Caco-2 (cell line): ENCODE results near the gene BIRC3. TPM values are rescaled to one million over a fixed set of nuclear protein-coding genes. Genes with fewer than 3 reads are reported as not detected.
A peak's percentile ranks its signal among the peaks of the same experiment; 100 is the strongest.

Experiments
- BruUV-seq: library from RNA; stranded (reverse); fragments of 400-500 nt; replicated peaks from 2 replicates; lab custom pipeline; 2021; lab: Mats Ljungman, UMichigan
- CTCF ChIA-PET: fragments of 300-600 bp; sonication (Branson Sonifier 250); formaldehyde crosslinking; loops from one replicate; lab custom pipeline; 2022; ENCODE audit warnings: antibody characterized with exemption; lab: Charles Lee
- POLR2A ChIA-PET: fragments of 300-600 bp; sonication (Branson Sonifier 250); formaldehyde crosslinking; loops from one replicate; lab custom pipeline; 2022; ENCODE audit warnings: antibody characterized with exemption; lab: Charles Lee
- DNase-seq, 2 experiments: peaks; one replicate each; pipeline versions ENCODE4 v3.0.0 to v3.0.0-alpha.2; 2020 to 2022
- H3K27me3 ChIP-seq: replicated peaks from 2 replicates; pipeline ENCODE4 v1.6.0; 2011; ENCODE audit warnings: low read length; ENCODE audit not compliant: control insufficient read depth, insufficient read depth
- H3K36me3 ChIP-seq: 2 replicates; pipeline ENCODE4 v1.5.1; 2011; ENCODE audit warnings: low read length; ENCODE audit not compliant: control insufficient read depth, insufficient read depth
- H3K4me1 ChIP-seq: fragments of 250-450 bp; sonication (Bioruptor Pico); 2 replicates; pipeline ENCODE4 v1.5.1; 2020; ENCODE audit warnings: mild to moderate bottlenecking
- H3K4me3 ChIP-seq: 2 replicates; pipeline ENCODE4 v1.5.1; 2011; ENCODE audit warnings: low read depth, mild to moderate bottlenecking, control low read depth, low read length
- H3K9me3 ChIP-seq: fragments of 250-450 bp; sonication (Bioruptor Pico); 2 replicates; pipeline ENCODE4 v1.5.1; 2020; ENCODE audit warnings: mild to moderate bottlenecking, moderate library complexity
- H3K27ac Mint-ChIP-seq: one replicate; pipeline ENCODE4 v1.8.0; 2022; ENCODE audit warnings: mixed read lengths; ENCODE audit not compliant: unreplicated experiment
- H3K27me3 Mint-ChIP-seq: one replicate; pipeline ENCODE4 v1.8.0; 2022; ENCODE audit warnings: mixed read lengths; ENCODE audit not compliant: insufficient read depth, unreplicated experiment
- H3K36me3 Mint-ChIP-seq: one replicate; pipeline ENCODE4 v1.8.0; 2022; ENCODE audit warnings: mild to moderate bottlenecking, mixed read lengths; ENCODE audit not compliant: insufficient read depth, unreplicated experiment
- H3K4me1 Mint-ChIP-seq: one replicate; pipeline ENCODE4 v1.8.0; 2022; ENCODE audit warnings: low read depth, mixed read lengths; ENCODE audit not compliant: unreplicated experiment
- H3K4me3 Mint-ChIP-seq: one replicate; pipeline ENCODE4 v1.8.0; 2022; ENCODE audit warnings: mild to moderate bottlenecking, moderate library complexity, mixed read lengths; ENCODE audit not compliant: unreplicated experiment
- H3K9me3 Mint-ChIP-seq: one replicate; pipeline ENCODE4 v1.8.0; 2022; ENCODE audit warnings: mixed read lengths; ENCODE audit not compliant: unreplicated experiment
- CTCF ChIP-seq, 2 experiments: fragments of 200-600 bp in 1 of 2; IDR thresholded peaks; 1 replicate in 1 of 2; 2 replicates in 1 of 2; pipeline versions ENCODE4 v1.5.1 to v1.8.0; 2011 to 2022; ENCODE audit warnings: antibody characterized with exemption in 1 of 2, control low read depth in 1 of 2, inconsistent platforms in 1 of 2, low read depth in 1 of 2, low read length in 1 of 2, mild to moderate bottlenecking in 1 of 2, moderate library complexity in 1 of 2; ENCODE audit not compliant: insufficient read depth in 1 of 2, severe bottlenecking in 1 of 2, unreplicated experiment in 1 of 2
- intact Hi-C: fragments of 100-400 bp; cut with micrococcal nuclease; formaldehyde crosslinking; loops from one replicate; pipeline ENCODE4 v1.10.0; 2022; ENCODE audit not compliant: unreplicated experiment
- total RNA-seq: library from RNA; stranded (reverse); gene quantifications from 2 replicates; pipeline ENCODE4 v1.2.3, GENCODE V29; 2022

BIRC3 gene
- total RNA-seq, 1 experiment from 2014 or later = 1.4 TPM

- no peaks in the 10 kb centered on the region for H3K27me3 Mint-ChIP-seq
- Histone ChIP-seq H3K9me3 (no peaks in the 10 kb centered on the region), H3K27me3 (no peaks in the 10 kb centered on the region), H3K4me3 (no peak overlapping the region), H3K36me3 (no peaks in the 10 kb centered on the region), H3K4me1 (no peaks in the 10 kb centered on the region)
- H3K4me3 Mint-ChIP-seq = no peak overlapping the region
- ChIA-PET POLR2A (no interaction called here), CTCF (no interaction called here)
- intact Hi-C loops = no loop called here
- no peaks in the 10 kb centered on the region for H3K9me3 Mint-ChIP-seq
- DNase-seq = no peak
- BruUV-seq = no TSS peak
- TF ChIP-seq CTCF (IDR thresholded peaks at IDR 0.05; ENCODE audit: insufficient read depth in 1 of 2, low read depth in 1 of 2, low read length in 1 of 2, severe bottlenecking in 1 of 2, unreplicated experiment in 1 of 2) = no peak
- peaks cover 6% of the 10 kb centered on the region for H3K4me1 Mint-ChIP-seq
- no peaks in the 10 kb centered on the region for H3K36me3 Mint-ChIP-seq
- no peak overlapping the region for H3K27ac Mint-ChIP-seq
Observed at GRCh38 chr11:102291831-102292230, 25.5 kb upstream of the BIRC3 start.

GRCh38 chr11:102292933-102293332 lies 24.4 kb upstream of the BIRC3 start:
- TF ChIP-seq CTCF (IDR thresholded peaks at IDR 0.05; ENCODE audit: insufficient read depth in 1 of 2, low read depth in 1 of 2, low read length in 1 of 2, severe bottlenecking in 1 of 2, unreplicated experiment in 1 of 2) = no peak
- H3K4me1 Mint-ChIP-seq = peaks cover 6% of the 10 kb centered on the region
- BruUV-seq = no TSS peak
- ChIA-PET POLR2A (no interaction called here), CTCF (interaction anchor here (2.4 kb wide), 1 partner anchor 373 kb away, joined by 13 read pairs; no protein-coding TSS in a partner anchor)
- no peaks in the 10 kb centered on the region for H3K27me3 Mint-ChIP-seq
- intact Hi-C loops = no loop called here
- no peaks in the 10 kb centered on the region for H3K9me3 Mint-ChIP-seq
- H3K4me1 ChIP-seq = no peaks in the 10 kb centered on the region
- H3K36me3 ChIP-seq = no peaks in the 10 kb centered on the region
- H3K27ac Mint-ChIP-seq = no peak overlapping the region
- no peaks in the 10 kb centered on the region for H3K27me3 ChIP-seq
- H3K9me3 ChIP-seq = no peaks in the 10 kb centered on the region
- H3K4me3 Mint-ChIP-seq = no peak overlapping the region
- H3K36me3 Mint-ChIP-seq = no peaks in the 10 kb centered on the region
- H3K4me3 ChIP-seq = no peak overlapping the region
- no peak for DNase-seq

- POLR2A ChIA-PET = no interaction called here
Observed at GRCh38 chr11:102293873-102294601, 23.2 kb upstream of the BIRC3 start.

More at GRCh38 chr11:102293873-102294601, 23.2 kb upstream of the BIRC3 start:
- H3K4me1 ChIP-seq = no peaks in the 10 kb centered on the region
- peak; percentile 72 to 89 for TF ChIP-seq CTCF (IDR thresholded peaks at IDR 0.05; ENCODE audit: insufficient read depth in 1 of 2, low read depth in 1 of 2, low read length in 1 of 2, severe bottlenecking in 1 of 2, unreplicated experiment in 1 of 2)
- H3K4me3 ChIP-seq = no peak overlapping the region
- Mint-ChIP-seq H3K4me1 (peaks cover 6% of the 10 kb centered on the region), H3K4me3 (no peak overlapping the region), H3K27me3 (no peaks in the 10 kb centered on the region), H3K9me3 (no peaks in the 10 kb centered on the region), H3K36me3 (no peaks in the 10 kb centered on the region), H3K27ac (no peak overlapping the region)
- intact Hi-C loops = loop anchor here (1.0 kb wide), 2 partner anchors 12 to 372 kb away; no protein-coding TSS in a partner anchor
- H3K9me3 ChIP-seq = no peaks in the 10 kb centered on the region
- peak in 1 of 2 experiments; percentile 32 for DNase-seq
- CTCF ChIA-PET = interaction anchor here (0.6 to 2.4 kb wide), 13 partner anchors 12 to 658 kb away, joined by 3 to 13 read pairs (median 4); partner anchors contain the start of gene CFAP300
- no peaks in the 10 kb centered on the region for H3K27me3 ChIP-seq
- BruUV-seq = no TSS peak
- no peaks in the 10 kb centered on the region for H3K36me3 ChIP-seq
